ENCODE measurements around the gene HDAC6.
"Not testable (repeated sequence)": the region's sequence is repeated elsewhere in the genome, so short reads cannot be mapped to it uniquely, and the experiment has no call there.

The HDAC6 gene

DNA sequence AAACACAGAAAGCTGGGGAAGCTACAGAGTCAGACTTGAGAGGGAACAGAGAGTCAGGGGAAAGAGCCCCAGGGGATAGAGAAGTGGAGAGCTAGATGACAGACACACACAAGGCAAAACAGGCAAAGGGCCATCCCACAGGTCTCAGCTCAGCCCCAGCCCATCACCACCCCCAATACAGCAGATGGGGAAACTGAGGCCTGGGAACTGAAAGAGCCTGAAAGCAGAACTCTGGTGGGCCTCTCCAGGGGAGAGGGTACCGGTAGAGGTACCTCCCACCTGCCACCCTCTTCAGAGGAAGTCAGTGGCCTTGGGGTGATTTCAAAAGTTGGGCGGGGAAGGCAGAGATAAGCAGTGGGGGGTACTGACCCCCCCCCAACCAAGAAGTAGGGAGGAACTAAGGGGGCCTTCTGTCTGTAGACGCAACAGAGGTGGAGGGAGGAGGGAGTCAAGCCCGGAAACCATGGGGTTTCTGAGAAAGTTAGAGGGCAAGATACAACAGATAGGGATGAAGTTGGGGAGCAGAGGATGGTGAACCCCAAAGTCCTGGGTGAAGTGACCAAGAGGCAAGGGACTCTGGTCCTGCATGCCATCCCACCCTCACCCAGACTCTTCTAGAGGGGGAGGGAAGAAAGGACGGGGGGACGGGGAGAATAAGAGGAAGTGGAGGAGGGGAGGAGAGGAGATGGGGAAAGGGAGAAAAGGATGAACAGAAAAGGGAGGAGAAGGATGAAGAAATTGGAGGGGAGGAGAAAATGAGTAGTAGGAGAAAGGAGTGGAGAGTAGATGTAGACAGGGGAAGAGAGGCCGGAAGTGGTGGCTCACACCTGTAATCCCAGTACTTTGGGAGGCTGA, 12.3 kb upstream of the HDAC6 start:
- DNase-seq (ENCODE audit: low read depth), result no peak

DNA sequence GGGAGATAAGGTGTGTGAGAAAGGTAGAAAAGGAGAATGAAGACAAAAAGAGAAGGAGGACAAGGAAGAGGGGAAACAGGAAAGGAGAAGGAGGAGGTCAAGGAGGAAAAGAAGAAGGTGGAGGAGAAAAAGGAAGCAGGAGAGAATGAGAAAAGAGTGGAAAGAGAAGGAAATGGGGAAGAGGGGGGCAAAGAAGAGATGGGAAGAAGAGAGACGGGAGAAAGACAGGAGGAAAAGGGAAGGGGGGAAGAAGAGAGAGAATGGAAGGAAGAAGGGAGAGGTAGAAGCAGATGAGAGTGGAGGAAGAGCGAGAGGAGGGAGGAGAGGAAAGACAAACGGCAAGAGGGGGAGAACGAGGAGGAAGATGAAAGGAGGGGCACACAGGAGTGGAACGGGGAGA, 11.4 kb upstream of the HDAC6 start:
- DNase-seq (ENCODE audit: low read depth), result no peak

DNA sequence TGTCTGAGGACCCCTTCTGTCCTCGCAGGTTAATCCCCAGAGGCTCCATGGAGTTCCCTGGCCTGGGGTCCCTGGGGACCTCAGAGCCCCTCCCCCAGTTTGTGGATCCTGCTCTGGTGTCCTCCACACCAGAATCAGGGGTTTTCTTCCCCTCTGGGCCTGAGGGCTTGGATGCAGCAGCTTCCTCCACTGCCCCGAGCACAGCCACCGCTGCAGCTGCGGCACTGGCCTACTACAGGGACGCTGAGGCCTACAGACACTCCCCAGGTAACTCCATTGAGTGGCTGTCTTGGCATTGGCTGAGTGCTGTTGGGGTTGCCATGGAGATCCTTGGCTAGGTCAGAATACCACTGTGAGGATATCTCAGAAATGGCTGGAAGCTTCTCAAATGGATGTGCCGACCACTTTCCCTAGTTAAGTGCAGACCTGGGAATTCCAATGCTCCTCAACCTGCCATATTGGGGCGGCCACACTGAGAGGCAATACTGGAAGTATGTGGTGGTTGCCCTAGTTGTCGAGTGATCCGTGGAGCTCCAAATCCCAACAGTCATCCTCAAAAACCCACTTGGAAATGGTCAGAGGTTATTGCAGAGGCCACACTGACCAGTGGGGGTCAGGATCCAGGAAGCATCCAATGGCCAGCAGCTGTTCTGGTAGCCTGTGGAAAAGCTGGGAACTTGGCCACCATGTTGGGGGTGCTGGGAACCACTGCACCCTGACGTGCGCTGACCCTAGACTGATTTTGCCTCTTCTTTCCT, 10.6 kb upstream of the HDAC6 start:
- DNase-seq (ENCODE audit: low read depth), result no peak

GRCh38 chrX:48792219-48792618, 9.6 kb upstream of the HDAC6 start:
- no peak for DNase-seq (ENCODE audit: low read depth)

- no peak for DNase-seq (ENCODE audit: low read depth)
Measured at GRCh38 chrX:48793935-48794334, 7.9 kb upstream of the HDAC6 start.

DNA sequence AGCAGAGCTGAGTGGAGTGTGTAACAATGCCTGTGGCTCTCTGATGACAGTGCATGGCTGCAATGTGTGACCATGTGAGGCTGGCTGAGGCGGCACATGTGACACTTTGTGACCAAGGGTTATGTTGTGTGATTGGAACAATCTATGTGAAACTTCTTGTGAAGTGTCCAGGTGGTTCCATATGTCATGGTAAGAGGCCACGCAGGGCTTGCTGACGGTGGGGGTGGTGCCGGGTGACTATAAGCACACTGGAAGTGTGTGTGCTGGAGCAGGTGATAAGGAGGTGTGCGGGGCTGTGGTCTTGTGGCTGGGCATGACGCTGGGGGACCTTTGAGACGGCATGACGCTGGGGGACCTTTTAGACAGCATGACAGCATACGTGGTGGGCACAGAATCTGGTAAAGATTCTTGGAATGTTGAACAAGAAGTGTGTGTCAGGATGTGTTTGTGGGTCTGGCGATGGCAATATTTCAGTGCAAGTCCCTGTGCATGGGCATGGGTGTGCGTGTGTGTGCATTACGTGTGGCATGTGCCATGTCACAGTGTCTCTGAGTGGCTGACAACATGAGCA, 7.4 kb upstream of the HDAC6 start:
- DNase-seq (ENCODE audit: low read depth), result no peak

DNA sequence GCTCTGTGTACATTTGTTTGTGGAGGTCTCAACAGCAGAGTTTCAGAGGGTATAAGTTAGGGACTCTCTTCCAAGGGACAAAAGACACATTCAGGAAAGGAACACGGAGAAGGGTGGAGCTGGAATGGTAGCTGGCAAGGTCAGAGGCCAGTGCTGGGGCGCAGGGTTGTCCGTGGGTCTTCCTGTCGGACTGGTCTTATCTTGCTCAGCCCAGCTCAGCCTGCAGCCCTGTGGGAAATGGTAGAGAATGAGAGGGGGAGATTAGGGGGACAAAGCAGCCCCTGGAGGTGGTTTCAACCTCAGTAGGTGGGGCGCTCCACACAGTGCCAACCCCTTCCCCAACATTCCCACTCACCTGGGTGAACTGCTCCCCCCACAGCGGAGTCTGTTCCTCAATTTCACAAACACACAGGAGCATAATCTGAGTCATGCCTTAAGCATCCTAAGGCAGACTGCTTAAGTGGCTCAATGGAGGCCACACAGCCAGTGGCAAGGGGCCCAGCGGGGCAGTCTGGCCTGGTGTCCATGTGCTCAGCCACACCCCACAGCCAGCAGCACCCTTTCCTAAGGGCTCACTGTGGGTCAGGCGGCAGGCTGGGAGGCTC, 6.9 kb upstream of the HDAC6 start:
- DNase-seq (ENCODE audit: low read depth), result no peak

DNA sequence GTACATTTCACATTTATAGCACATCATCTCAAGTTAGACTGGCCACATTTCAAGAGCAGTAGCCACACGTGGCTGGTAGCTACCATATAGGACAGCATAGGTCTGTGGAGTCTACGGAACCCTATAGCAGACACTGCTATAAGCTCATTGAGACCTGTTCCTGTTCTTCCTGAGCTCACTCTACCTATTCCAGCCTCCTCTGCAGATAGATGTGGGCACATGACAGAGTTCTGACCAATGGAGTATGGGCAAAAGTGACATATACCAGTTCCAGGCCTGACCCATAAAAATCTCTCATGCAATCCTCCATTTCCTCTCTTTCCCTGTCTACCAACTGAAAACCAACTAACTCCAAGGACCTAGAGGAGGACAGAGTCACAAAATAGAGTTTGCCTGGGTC, 3.5 kb upstream of the HDAC6 start:
- no peak for DNase-seq (ENCODE audit: low read depth)

DNA sequence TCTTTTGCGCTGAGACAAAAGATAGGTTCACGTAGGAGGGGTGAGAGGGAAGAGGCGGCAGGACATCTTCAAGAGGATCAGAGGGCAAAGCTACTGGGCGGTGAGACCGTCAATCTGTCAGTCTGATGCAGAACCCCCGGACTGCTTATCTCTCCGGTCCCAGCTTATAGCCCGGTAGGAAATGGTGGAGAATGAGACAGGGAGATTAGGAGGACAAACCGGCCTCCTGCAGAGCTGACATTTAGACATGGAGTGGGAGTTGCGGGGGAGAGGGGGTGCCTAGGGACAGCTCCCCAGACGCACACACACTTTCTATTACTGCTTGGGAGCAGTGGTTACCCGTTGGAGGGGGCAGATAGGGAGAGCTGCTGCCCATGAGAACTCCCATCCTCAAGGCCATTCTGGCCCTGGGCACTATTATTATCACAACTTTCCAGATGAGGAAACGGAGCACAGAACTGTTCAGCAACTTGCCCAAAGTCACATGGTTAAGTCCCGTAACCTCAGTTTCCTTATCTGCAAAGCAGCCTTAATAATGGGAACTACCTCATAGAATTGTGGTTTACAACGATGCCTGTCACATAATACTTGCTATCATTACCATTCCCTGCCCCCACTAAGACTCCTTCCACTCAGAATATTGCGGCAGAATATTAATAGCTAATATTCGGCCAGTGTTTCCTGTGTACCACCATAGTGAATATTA, 1.1 kb upstream of the HDAC6 start:
- no peak for DNase-seq (ENCODE audit: low read depth)

GRCh38 chrX:48802089-48802904, 430 bp downstream of the HDAC6 start:
- DNase-seq (ENCODE audit: low read depth), result peak; percentile 48

GRCh38 chrX:48802905-48803200, 986 bp downstream of the HDAC6 start:
- no peak for DNase-seq (ENCODE audit: low read depth)

DNA sequence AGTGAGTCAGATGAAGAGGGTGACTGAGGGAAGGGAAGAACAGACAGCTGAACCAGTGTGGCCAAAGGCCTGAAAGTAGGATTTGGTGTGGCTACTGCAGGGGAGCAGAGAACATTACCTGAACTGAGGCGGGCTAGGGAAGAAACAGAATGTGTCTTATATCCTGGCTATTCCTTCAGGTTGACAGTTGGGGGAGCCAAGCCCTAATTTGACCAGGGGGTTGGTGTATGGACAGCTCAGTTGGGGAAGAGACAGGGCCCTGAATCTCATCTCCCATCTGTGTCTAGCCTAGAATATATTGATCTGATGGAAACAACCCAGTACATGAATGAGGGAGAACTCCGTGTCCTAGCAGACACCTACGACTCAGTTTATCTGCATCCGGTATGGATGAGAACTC, 4.2 kb downstream of the HDAC6 start:
- DNase-seq (ENCODE audit: low read depth), result no peak

DNA sequence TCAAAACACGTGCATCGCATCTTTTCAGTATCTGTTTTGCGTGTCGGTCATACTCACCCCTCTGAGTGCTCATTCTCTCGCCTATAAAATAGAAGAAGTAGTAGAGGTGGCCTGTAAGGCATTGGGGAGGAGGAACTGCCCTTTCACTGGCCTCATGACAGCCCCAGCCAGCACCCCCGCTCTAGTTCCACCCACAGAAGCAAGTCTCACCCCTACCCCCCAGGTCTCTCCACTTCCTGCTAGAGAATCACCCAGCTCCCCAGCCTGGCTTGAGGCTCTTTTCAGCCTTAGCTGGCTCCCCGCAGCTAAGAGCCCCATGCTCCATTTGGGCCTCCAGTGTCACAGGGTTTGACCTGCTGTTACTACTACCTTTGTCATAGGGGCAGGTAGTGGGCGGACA, 11.8 kb downstream of the HDAC6 start:
- no peak for DNase-seq (ENCODE audit: low read depth)

DNA sequence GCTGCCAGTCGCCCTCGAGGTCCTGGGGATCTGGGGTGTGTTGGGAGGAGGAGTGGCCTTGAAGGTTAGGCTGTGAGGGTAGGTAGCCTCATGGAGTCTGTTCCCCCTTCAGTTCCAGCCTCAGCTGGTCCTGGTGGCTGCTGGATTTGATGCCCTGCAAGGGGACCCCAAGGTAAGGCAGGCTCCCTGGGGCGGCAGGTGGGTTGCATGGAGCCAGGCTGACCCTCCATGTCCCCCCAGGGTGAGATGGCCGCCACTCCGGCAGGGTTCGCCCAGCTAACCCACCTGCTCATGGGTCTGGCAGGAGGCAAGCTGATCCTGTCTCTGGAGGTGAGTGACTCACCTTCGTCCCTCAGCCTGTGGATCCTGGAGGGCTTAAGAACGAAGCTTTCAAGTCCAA, 12.9 kb downstream of the HDAC6 start:
- DNase-seq (ENCODE audit: low read depth), result no peak

DNA sequence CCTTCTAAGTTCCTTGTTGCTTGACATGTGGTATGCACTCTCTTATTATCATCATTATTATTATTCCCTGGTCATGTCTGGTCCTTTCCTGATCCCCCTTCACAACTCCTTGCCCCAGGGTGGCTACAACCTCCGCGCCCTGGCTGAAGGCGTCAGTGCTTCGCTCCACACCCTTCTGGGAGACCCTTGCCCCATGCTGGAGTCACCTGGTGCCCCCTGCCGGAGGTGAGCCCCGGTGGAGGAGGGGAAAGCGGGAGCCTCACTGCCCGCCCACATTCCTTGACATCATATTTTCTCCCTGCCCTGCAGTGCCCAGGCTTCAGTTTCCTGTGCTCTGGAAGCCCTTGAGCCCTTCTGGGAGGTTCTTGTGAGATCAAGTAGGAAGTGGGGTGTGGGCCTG, 13.4 kb downstream of the HDAC6 start:
- DNase-seq (ENCODE audit: low read depth), result no peak

DNA sequence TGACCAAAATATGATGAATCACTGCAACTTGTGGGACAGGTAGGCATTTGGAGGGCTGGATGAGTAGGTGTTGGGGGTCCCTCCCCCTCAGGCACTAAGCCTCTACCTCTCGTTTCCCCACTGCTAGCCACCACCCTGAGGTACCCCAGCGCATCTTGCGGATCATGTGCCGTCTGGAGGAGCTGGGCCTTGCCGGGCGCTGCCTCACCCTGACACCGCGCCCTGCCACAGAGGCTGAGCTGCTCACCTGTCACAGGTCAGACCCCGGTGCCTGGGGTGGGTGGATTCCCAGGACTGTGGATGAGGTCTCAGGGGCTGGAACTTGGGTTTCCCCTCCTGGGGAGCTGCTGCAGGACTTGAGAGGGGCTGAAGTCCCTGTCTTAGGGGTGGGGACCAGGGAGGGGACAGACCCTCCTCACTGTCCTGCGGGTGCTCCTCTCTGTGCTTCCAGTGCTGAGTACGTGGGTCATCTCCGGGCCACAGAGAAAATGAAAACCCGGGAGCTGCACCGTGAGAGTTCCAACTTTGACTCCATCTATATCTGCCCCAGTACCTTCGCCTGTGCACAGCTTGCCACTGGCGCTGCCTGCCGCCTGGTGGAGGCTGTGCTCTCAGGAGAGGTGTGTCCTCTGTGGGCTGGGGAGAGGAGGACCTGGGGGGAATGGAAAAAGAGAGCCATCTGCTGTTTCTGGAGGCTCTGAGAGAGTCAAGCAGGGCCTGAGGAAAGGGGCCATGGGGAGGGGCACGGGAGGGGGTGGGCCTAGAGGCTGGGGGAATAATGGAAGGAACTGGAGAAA, 14.3 kb downstream of the HDAC6 start:
- no peak for DNase-seq (ENCODE audit: low read depth)

DNA sequence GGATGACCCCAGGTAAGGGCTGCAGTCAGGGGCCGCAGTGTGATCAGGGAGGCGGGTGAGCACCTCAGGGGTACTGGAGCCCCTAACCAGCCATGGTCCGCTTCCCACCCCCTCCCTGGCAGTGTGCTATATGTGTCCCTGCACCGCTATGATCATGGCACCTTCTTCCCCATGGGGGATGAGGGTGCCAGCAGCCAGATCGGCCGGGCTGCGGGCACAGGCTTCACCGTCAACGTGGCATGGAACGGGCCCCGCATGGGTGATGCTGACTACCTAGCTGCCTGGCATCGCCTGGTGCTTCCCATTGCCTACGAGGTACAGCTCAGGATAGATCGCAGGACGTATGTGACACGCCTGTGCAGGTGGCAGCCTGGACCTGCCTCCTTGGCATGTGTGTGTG, 16.2 kb downstream of the HDAC6 start:
- DNase-seq (ENCODE audit: low read depth), result no peak

GRCh38 chrX:48818866-48819265, 17.0 kb downstream of the HDAC6 start:
- no peak for DNase-seq (ENCODE audit: low read depth)

GRCh38 chrX:48819394-48819793, 17.5 kb downstream of the HDAC6 start:
- not testable (repeated sequence) for DNase-seq (ENCODE audit: low read depth)

- DNase-seq (ENCODE audit: low read depth), result no peak
Measured at GRCh38 chrX:48823053-48823452, 21.2 kb downstream of the HDAC6 start.

- no peak for DNase-seq (ENCODE audit: low read depth)
Measured at GRCh38 chrX:48824066-48824465, 22.2 kb downstream of the HDAC6 start.
